HepG2 (cell line): ENCODE measurements around the gene FXN. TPM values are rescaled to one million over a fixed set of nuclear protein-coding genes. Genes with fewer than 3 reads are reported as not detected.

Experiments
- CEBPB ChIP-seq: IDR thresholded peaks from 2 replicates; pipeline ENCODE4 v1.6.1; 2011; ENCODE audit warnings: low read depth, low read length, improper control_type of control experiment, borderline replicate concordance
- FOXK1 ChIP-seq: sonication (generic); formaldehyde crosslinking; IDR thresholded peaks from 2 replicates; pipeline ENCODE4 v1.4.0; 2020; ENCODE audit warnings: low read depth, missing genetic modification reagents, borderline replicate concordance
- MBD4 ChIP-seq: IDR thresholded peaks from 2 replicates; pipeline ENCODE4 v1.6.1; 2012; ENCODE audit warnings: low read length, inconsistent platforms, borderline replicate concordance
- MLXIP ChIP-seq: sonication (generic); formaldehyde crosslinking; IDR thresholded peaks from 2 replicates; pipeline ENCODE4 v1.9.0; 2021; ENCODE audit warnings: missing genetic modification reagents, borderline replicate concordance
- MXD4 ChIP-seq: IDR thresholded peaks from 2 replicates; pipeline ENCODE4 v1.6.1; 2016; ENCODE audit warnings: mild to moderate bottlenecking, missing biosample characterization, missing genetic modification reagents
- SATB2 ChIP-seq: sonication (generic); formaldehyde crosslinking; IDR thresholded peaks from 2 replicates; pipeline ENCODE4 v1.5.0; 2020; ENCODE audit warnings: missing genetic modification reagents
- THAP9 ChIP-seq: sonication (generic); formaldehyde crosslinking; IDR thresholded peaks from 2 replicates; pipeline ENCODE4; 2020; ENCODE audit warnings: missing genetic modification reagents, mild to moderate bottlenecking, borderline replicate concordance
- U2AF1 ChIP-seq: fragments of 200-400 bp; formaldehyde crosslinking; optimal IDR thresholded peaks from 2 replicates; pipeline ENCODE3; 2017; ENCODE audit warnings: mild to moderate bottlenecking, low read depth, low read length
- ZBTB40 ChIP-seq, 2 experiments: fragments of 450-650 bp in 1 of 2; sonication (generic) in 1 of 2; formaldehyde crosslinking in 1 of 2; IDR thresholded peaks; 2 replicates each; pipeline versions ENCODE4 v1.6.1 to v1.8.0; 2016 to 2022; ENCODE audit warnings: antibody characterized with exemption in 1 of 2, mild to moderate bottlenecking in 1 of 2, missing genetic modification reagents in 1 of 2
- ZNF333 ChIP-seq: sonication (generic); formaldehyde crosslinking; IDR thresholded peaks from 2 replicates; pipeline ENCODE4 v1.4.0; 2020; ENCODE audit warnings: mild to moderate bottlenecking, missing genetic modification reagents, borderline replicate concordance
- ZNF703 ChIP-seq: sonication (generic); formaldehyde crosslinking; IDR thresholded peaks from 2 replicates; pipeline ENCODE4 v1.5.1; 2020; ENCODE audit warnings: missing genetic modification reagents, mild to moderate bottlenecking, moderate library complexity, borderline replicate concordance
- polyA plus RNA-seq, 8 experiments: library from polyadenylated mRNA; depleted of rRNA in 3 of 8; stranded (reverse) in 7 of 8; unstranded in 1 of 8; fragments of >200 nt; fragmentation: Illumina TruSeq in 4 of 8; extraction: Trizol in 4 of 8; gene quantifications; 2 replicates each; pipeline versions ENCODE4 v1.2.1 to v1.2.3, GENCODE V29; 2011 to 2016; ENCODE audit warnings: low read depth in 4 of 8, missing spikeins in 1 of 8, mixed read lengths in 1 of 8; ENCODE audit not compliant: insufficient read depth in 1 of 8
- total RNA-seq, 5 experiments: library from RNA; depleted of rRNA; stranded (reverse); fragments of >200 nt; fragmentation: Illumina TruSeq; extraction: Trizol; gene quantifications; 2 replicates each; pipeline ENCODE4 v1.2.3, GENCODE V29; 2016; ENCODE audit warnings: low read depth in 1 of 5
- TF ChIP-seq, protein P1 (sequence below): IDR thresholded peaks from 2 replicates; pipeline ENCODE4 v1.6.1; 2016; ENCODE audit warnings: missing biosample characterization, missing genetic modification reagents, low read depth

FXN gene
- total and polyA plus RNA-seq, 2 of the 13 experiments (the other 11 are each of a cell fraction or from before 2014, with no cell fraction given), result 24.1 to 26.0 TPM

GRCh38 chr9:69131682-69132081, 96.1 kb downstream of the FXN start (continued):
- no peak for TF ChIP-seq MLXIP (CRISPR knock-in tag)
- TF ChIP-seq FOXK1 (CRISPR knock-in tag), result peak; percentile 62; the same call in 1 of the 2 replicates
- TF ChIP-seq MBD4, result no peak
- no peak for TF ChIP-seq ZNF703 (CRISPR knock-in tag)
- no peak for TF ChIP-seq SATB2 (CRISPR knock-in tag)
- TF ChIP-seq U2AF1, result no peak
- TF ChIP-seq MXD4 (CRISPR knock-in tag), result no peak
- peak; percentile 94 for TF ChIP-seq CEBPB
- no peak for TF ChIP-seq ZBTB40 (IDR thresholded peaks at IDR 0.05)
- no peak for TF ChIP-seq ZBTB40 (CRISPR knock-in tag; IDR thresholded peaks at IDR 0.05)
- TF ChIP-seq THAP9, result no peak
- TF ChIP-seq ZNF333, result no peak
- TF ChIP-seq, protein P1, sequence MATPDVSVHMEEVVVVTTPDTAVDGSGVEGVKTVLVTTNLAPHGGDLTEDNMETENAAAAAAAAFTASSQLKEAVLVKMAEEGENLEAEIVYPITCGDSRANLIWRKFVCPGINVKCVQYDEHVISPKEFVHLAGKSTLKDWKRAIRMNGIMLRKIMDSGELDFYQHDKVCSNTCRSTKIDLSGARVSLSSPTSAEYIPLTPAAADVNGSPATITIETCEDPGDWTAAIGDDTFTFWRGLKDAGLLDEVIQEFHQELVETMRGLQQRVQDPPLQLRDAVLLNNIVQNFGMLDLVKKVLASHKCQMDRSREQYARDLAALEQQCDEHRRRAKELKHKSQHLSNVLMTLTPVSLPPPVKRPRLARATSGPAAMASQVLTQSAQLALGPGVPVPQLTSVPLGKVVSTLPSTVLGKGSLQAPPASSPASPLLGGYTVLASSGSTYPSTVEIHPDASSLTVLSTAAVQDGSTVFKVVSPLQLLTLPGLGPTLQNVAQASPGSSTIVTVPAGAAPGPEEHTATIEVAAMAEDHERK (CRISPR knock-in tag), result no peak
